Liver (tissue), 9 donors: Measurements from ENCODE around the gene TSEN2. TPM values are rescaled to one million over a fixed set of nuclear protein-coding genes. Genes with fewer than 3 reads are reported as not detected.

Source experiments
- DNase-seq: peaks from one replicate; pipeline ENCODE4 v3.0.0-alpha.2; 2017; ENCODE audit warnings: low spot score
- H3K27ac ChIP-seq, 2 donors: one replicate each; pipeline ENCODE4 v1.7.0; 2013; ENCODE audit warnings: inconsistent platforms in 2 of 2, low read length in 2 of 2, control low read depth in 1 of 2, low read depth in 1 of 2, mild to moderate bottlenecking in 1 of 2
- H3K27me3 ChIP-seq, 4 donors: one replicate each; pipeline versions ENCODE4 v1.6.1 to v1.7.0; 2013; ENCODE audit warnings: low read length in 3 of 4, inconsistent platforms in 1 of 4, mild to moderate bottlenecking in 1 of 4, moderate library complexity in 1 of 4; ENCODE audit not compliant: control insufficient read depth in 4 of 4, insufficient read depth in 4 of 4
- H3K36me3 ChIP-seq, 4 donors: one replicate each; pipeline versions ENCODE4 v1.6.1 to v1.7.0; 2013; ENCODE audit warnings: low read length in 3 of 4, mild to moderate bottlenecking in 3 of 4, low read depth in 1 of 4, moderate library complexity in 1 of 4; ENCODE audit not compliant: control insufficient read depth in 4 of 4, insufficient read depth in 3 of 4
- H3K4me1 ChIP-seq, 4 donors: one replicate each; pipeline versions ENCODE4 v1.6.1 to v1.7.0; 2013; ENCODE audit warnings: low read length in 3 of 4, mild to moderate bottlenecking in 3 of 4, moderate library complexity in 1 of 4; ENCODE audit not compliant: control insufficient read depth in 4 of 4, insufficient read depth in 4 of 4
- H3K4me3 ChIP-seq, 3 donors: one replicate each; pipeline versions ENCODE4 v1.6.1 to v1.7.0; 2013; ENCODE audit warnings: low read length in 3 of 3, control low read depth in 1 of 3, low read depth in 1 of 3, mild to moderate bottlenecking in 1 of 3
- H3K9ac ChIP-seq, 2 donors: one replicate each; pipeline ENCODE4 v1.7.0; 2013; ENCODE audit warnings: low read length in 2 of 2, mild to moderate bottlenecking in 2 of 2, moderate library complexity in 2 of 2, control low read depth in 1 of 2, low read depth in 1 of 2
- H3K9me3 ChIP-seq, 4 donors: one replicate each; pipeline versions ENCODE4 v1.6.1 to v1.7.0; 2013; ENCODE audit warnings: low read length in 3 of 4; ENCODE audit not compliant: control insufficient read depth in 4 of 4
- CTCF ChIP-seq: fragments of 150-350 bp; IDR thresholded peaks from 2 replicates; pipeline ENCODE4 v1.5.1; 2017; ENCODE audit warnings: improper control_type of control experiment, low read depth, low read length; ENCODE audit not compliant: missing input control
- EGR1 ChIP-seq, 2 donors: IDR thresholded peaks; 2 replicates each; pipeline ENCODE4 v1.6.1; 2016 to 2018; ENCODE audit warnings: antibody characterized with exemption in 2 of 2, low read depth in 2 of 2
- FOXA1 ChIP-seq: IDR thresholded peaks from 2 replicates; pipeline ENCODE4 v1.6.1; 2016; ENCODE audit warnings: antibody characterized with exemption
- FOXA2 ChIP-seq: IDR thresholded peaks from 2 replicates; pipeline ENCODE4 v1.6.1; 2016; ENCODE audit warnings: antibody characterized with exemption
- GABPA ChIP-seq, 2 donors: IDR thresholded peaks in 1 of 2; conservative IDR thresholded peaks in 1 of 2; 2 replicates each; pipeline ENCODE4 v1.6.1; 2016; ENCODE audit warnings: antibody characterized with exemption in 2 of 2, mild to moderate bottlenecking in 1 of 2, moderate library complexity in 1 of 2
- HNF4A ChIP-seq, 2 donors: conservative IDR thresholded peaks; 2 replicates each; pipeline ENCODE4 v1.6.1; 2016; ENCODE audit warnings: antibody characterized with exemption in 2 of 2, mild to moderate bottlenecking in 2 of 2
- JUND ChIP-seq, 2 donors: IDR thresholded peaks; 2 replicates each; pipeline ENCODE4 v1.6.1; 2016; ENCODE audit warnings: antibody characterized with exemption in 2 of 2
- NR2F2 ChIP-seq: IDR thresholded peaks from 2 replicates; pipeline ENCODE4 v1.6.1; 2016; ENCODE audit warnings: antibody characterized with exemption
- RAD21 ChIP-seq, 2 donors: IDR thresholded peaks; 2 replicates each; pipeline ENCODE4 v1.6.1; 2016; ENCODE audit warnings: antibody characterized with exemption in 2 of 2, mild to moderate bottlenecking in 2 of 2
- REST ChIP-seq: IDR thresholded peaks from 2 replicates; pipeline ENCODE4 v1.6.1; 2016; ENCODE audit warnings: antibody characterized with exemption, mild to moderate bottlenecking
- TAF1 ChIP-seq: conservative IDR thresholded peaks from 2 replicates; pipeline ENCODE4 v1.6.1; 2016; ENCODE audit warnings: antibody characterized with exemption, mild to moderate bottlenecking
- WGBS: extraction: QIAGEN DNeasy Blood & Tissue Kit; methylation state at CpG from one replicate; pipeline ENCODE4 v1.1.7; 2013; 5-methylcytosine and 5-hydroxymethylcytosine counted together
- polyA plus RNA-seq, 2 donors: library from polyadenylated mRNA; stranded (reverse) in 1 of 2; unstranded in 1 of 2; fragments of 200-250 nt in 1 of 2; fragments of >200 nt in 1 of 2; fragmentation: Nextera tagmentation in 1 of 2; extraction: Ambion mirVana in 1 of 2; gene quantifications; one replicate each; pipeline versions ENCODE4 v1.2.1 to v1.2.3, GENCODE V29; 2013 to 2015
- total RNA-seq, 2 donors: library from RNA; depleted of rRNA; stranded (reverse); fragments of >200 nt; gene quantifications; one replicate each; pipeline ENCODE4 v1.2.3, GENCODE V29; 2014
- TF ChIP-seq, protein P1 (sequence below): IDR thresholded peaks from 2 replicates; pipeline ENCODE4 v1.6.1; 2016; ENCODE audit warnings: antibody characterized with exemption
- TF ChIP-seq, protein P2 (sequence below): IDR thresholded peaks from 2 replicates; pipeline ENCODE4 v1.6.1; 2016; ENCODE audit warnings: antibody characterized with exemption
- TF ChIP-seq, protein P3 (sequence below): IDR thresholded peaks from 2 replicates; pipeline ENCODE4 v1.6.1; 2016; ENCODE audit warnings: antibody characterized with exemption
- donor health status: healthy.
- donor health status: healthy.
- donor health status: healthy.
- donor health status: healthy.
- donor health status: healthy.

TSEN2 gene
- total and polyA plus RNA-seq, 4 donors = 4.1 to 14.1 (median 6.9) TPM

GRCh38 chr3:12490547-12490946 is 6.3 kb downstream of the TSEN2 start:
- TF ChIP-seq, protein P1, sequence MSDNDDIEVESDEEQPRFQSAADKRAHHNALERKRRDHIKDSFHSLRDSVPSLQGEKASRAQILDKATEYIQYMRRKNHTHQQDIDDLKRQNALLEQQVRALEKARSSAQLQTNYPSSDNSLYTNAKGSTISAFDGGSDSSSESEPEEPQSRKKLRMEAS = no peak
- TF ChIP-seq TAF1 = no peak
- H3K4me1 ChIP-seq = peaks cover 0 to under 1% (median under 1%) of the 10 kb centered on the region in 4 donors
- peaks cover 0 to 13% (median 5%) of the 10 kb centered on the region in 4 donors for H3K36me3 ChIP-seq
- WGBS = 98% methylated on average over 3 of the region's 3 CpGs
- H3K4me3 ChIP-seq = no peak overlapping the region
- no peak overlapping the region for H3K27ac ChIP-seq
- DNase-seq = no peak
- no peaks in the 10 kb centered on the region for H3K27me3 ChIP-seq
- no peak overlapping the region for H3K9ac ChIP-seq
- H3K9me3 ChIP-seq = no peaks in the 10 kb centered on the region

DNA sequence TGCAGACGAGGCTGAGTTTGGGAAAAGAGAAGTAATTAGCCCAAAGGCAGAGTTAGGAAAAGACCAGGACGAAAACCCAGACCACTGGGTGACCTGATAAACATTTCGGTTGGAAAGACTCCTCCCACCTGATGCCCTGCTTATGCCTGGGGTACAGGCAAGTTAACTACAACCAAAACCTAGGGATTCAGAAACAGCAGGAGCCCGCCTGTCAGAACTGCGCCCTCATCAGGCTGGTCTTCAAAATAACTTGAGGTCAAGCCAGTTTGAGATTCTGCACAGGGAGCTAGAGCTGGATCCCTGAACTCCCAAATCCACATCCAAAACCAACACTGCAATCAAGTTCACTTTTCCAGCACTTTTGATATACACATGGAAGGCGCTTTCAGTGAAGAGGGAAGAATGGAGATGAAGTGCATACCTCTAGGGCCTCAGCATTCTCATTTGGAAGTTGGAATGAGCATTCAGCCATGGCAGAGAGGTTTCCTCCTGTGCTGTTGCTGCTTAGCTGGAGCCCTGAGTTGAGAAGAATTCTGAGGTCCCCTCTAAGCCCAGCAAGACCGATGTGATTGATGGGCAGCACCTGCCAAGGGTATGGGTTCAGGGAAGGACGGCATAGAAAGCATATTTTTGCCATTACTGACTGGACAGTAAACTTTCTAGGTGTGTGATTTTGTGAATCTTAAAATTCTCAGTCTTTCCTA is 11.6 kb downstream of the TSEN2 start:
- H3K27ac ChIP-seq = no peak overlapping the region
- WGBS = 95% methylated on average over 8 of the region's 8 CpGs
- no peak overlapping the region for H3K9ac ChIP-seq
- H3K36me3 ChIP-seq = peaks cover 7 to 39% (median 20%) of the 10 kb centered on the region in 4 donors
- no peaks in the 10 kb centered on the region for H3K27me3 ChIP-seq
- H3K4me3 ChIP-seq = no peak overlapping the region
- DNase-seq = no peak
- H3K9me3 ChIP-seq = no peaks in the 10 kb centered on the region
- TF ChIP-seq REST (no peak), EGR1 (IDR thresholded peaks at IDR 0.05; ENCODE audit: low read depth in 2 of 2) (no peak), FOXA2 (no peak), HNF4A (conservative IDR thresholded peaks at IDR 0.05) (no peak), RAD21 (IDR thresholded peaks at IDR 0.05) (no peak), JUND (IDR thresholded peaks at IDR 0.05) (no peak), FOXA1 (no peak), NR2F2 (no peak)
- TF ChIP-seq, protein P1 = no peak
- TF ChIP-seq, protein P2, sequence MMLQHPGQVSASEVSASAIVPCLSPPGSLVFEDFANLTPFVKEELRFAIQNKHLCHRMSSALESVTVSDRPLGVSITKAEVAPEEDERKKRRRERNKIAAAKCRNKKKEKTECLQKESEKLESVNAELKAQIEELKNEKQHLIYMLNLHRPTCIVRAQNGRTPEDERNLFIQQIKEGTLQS = no peak
- no peaks in the 10 kb centered on the region for H3K4me1 ChIP-seq

DNA sequence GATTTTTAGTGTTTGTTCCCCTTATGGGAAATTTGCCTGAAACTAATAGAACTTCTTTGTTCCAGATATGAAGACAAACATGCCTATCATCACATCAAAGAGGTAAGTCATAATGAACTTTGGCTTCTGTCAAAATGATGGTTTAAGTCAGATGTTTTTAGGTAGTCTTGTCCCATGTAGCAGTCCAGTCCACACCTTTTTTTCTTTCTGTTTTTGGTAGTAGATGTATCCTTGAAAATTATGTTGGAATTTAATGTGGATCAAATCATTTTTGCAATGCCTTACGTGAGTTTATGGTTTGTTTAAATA is 12.1 kb downstream of the TSEN2 start:
- Histone ChIP-seq H3K27me3 (no peaks in the 10 kb centered on the region), H3K36me3 (peaks cover 7 to 39% (median 20%) of the 10 kb centered on the region in 4 donors), H3K9me3 (no peaks in the 10 kb centered on the region), H3K4me1 (no peaks in the 10 kb centered on the region), H3K9ac (no peak overlapping the region), H3K27ac (no peak overlapping the region), H3K4me3 (no peak overlapping the region)
- TF ChIP-seq GABPA (IDR thresholded peaks at IDR 0.05 in 1 of 2, conservative IDR thresholded peaks at IDR 0.05 in 1 of 2) = no peak
- no peak for TF ChIP-seq CTCF
- TF ChIP-seq, protein P3, sequence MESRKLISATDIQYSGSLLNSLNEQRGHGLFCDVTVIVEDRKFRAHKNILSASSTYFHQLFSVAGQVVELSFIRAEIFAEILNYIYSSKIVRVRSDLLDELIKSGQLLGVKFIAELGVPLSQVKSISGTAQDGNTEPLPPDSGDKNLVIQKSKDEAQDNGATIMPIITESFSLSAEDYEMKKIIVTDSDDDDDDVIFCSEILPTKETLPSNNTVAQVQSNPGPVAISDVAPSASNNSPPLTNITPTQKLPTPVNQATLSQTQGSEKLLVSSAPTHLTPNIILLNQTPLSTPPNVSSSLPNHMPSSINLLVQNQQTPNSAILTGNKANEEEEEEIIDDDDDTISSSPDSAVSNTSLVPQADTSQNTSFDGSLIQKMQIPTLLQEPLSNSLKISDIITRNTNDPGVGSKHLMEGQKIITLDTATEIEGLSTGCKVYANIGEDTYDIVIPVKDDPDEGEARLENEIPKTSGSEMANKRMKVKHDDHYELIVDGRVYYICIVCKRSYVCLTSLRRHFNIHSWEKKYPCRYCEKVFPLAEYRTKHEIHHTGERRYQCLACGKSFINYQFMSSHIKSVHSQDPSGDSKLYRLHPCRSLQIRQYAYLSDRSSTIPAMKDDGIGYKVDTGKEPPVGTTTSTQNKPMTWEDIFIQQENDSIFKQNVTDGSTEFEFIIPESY = no peak
- no peak for TF ChIP-seq REST
- no peak for TF ChIP-seq FOXA2
- WGBS = 95% methylated on average over 1 of the region's 1 CpG
- DNase-seq = no peak
